SK-N-SH treated with all-trans-retinoic acid at 6 μM for 48 hours (cell line): Measurements from ENCODE around the gene TBC1D2B.

Experiments
- ATAC-seq: fragments of 200-7000 bp; cut with Tn5 transposase; 3 replicates; pipeline ENCODE4 v1.9.1; 2020; ENCODE audit warnings: mild to moderate bottlenecking, moderate library complexity
- ARNTL ChIP-seq: fragments of 450-650 bp; formaldehyde crosslinking; IDR thresholded peaks from 2 replicates; pipeline ENCODE4 v1.5.0; 2020; ENCODE audit warnings: low read depth, mild to moderate bottlenecking, moderate library complexity, borderline replicate concordance
- BACH2 ChIP-seq: fragments of 250-450 bp; sonication (Bioruptor Pico); IDR thresholded peaks from 2 replicates; pipeline ENCODE4 v1.9.0; 2021; ENCODE audit warnings: mild to moderate bottlenecking, borderline replicate concordance
- CSDC2 ChIP-seq: fragments of 250-450 bp; sonication (Bioruptor Pico); IDR thresholded peaks from 2 replicates; pipeline ENCODE4 v1.5.0; 2020; ENCODE audit warnings: mild to moderate bottlenecking, moderate library complexity
- CSRNP3 ChIP-seq: fragments of 250-450 bp; sonication (Bioruptor Pico); IDR thresholded peaks from 2 replicates; pipeline ENCODE4 v1.5.1; 2021; ENCODE audit warnings: mild to moderate bottlenecking, moderate library complexity
- ESRRG ChIP-seq: fragments of 250-450 bp; sonication (Bioruptor Pico); IDR thresholded peaks from 2 replicates; pipeline ENCODE4 v1.6.1; 2021; ENCODE audit warnings: mild to moderate bottlenecking
- PATZ1 ChIP-seq: fragments of 250-450 bp; sonication (Bioruptor Pico); IDR thresholded peaks from 2 replicates; pipeline ENCODE4 v1.8.0; 2020; ENCODE audit warnings: mild to moderate bottlenecking, moderate library complexity, borderline replicate concordance
- POU6F1 ChIP-seq: fragments of 250-450 bp; sonication (Bioruptor Pico); IDR thresholded peaks from 2 replicates; pipeline ENCODE4 v1.8.0; 2021; ENCODE audit warnings: low read depth, mild to moderate bottlenecking, moderate library complexity, borderline replicate concordance
- PPARA ChIP-seq: fragments of 250-450 bp; sonication (Bioruptor Pico); IDR thresholded peaks from 2 replicates; pipeline ENCODE4 v1.5.0; 2020; ENCODE audit warnings: mild to moderate bottlenecking, borderline replicate concordance
- RARB ChIP-seq: fragments of 250-450 bp; sonication (Bioruptor Pico); IDR thresholded peaks from 2 replicates; pipeline ENCODE4 v1.8.0; 2021; ENCODE audit warnings: mild to moderate bottlenecking, moderate library complexity
- SNAI2 ChIP-seq: fragments of 250-450 bp; sonication (Bioruptor Pico); IDR thresholded peaks from 2 replicates; pipeline ENCODE4 v1.5.0; 2020; ENCODE audit warnings: mild to moderate bottlenecking, moderate library complexity
- TCF4 ChIP-seq: fragments of 250-450 bp; sonication (Bioruptor Pico); IDR thresholded peaks from 2 replicates; pipeline ENCODE4 v1.8.0; 2021; ENCODE audit warnings: mild to moderate bottlenecking, moderate library complexity, borderline replicate concordance
- TOX ChIP-seq: fragments of 250-450 bp; sonication (Bioruptor Pico); IDR thresholded peaks from 2 replicates; pipeline ENCODE4 v1.8.0; 2021; ENCODE audit warnings: mild to moderate bottlenecking, moderate library complexity, borderline replicate concordance
- TSHZ2 ChIP-seq: fragments of 250-450 bp; sonication (Bioruptor Pico); IDR thresholded peaks from 2 replicates; pipeline ENCODE4 v1.5.0; 2020; ENCODE audit warnings: mild to moderate bottlenecking, moderate library complexity
- ZC3H10 ChIP-seq: fragments of 250-450 bp; sonication (Bioruptor Pico); IDR thresholded peaks from 2 replicates; pipeline ENCODE4 v1.5.1; 2021; ENCODE audit warnings: mild to moderate bottlenecking, moderate library complexity
- ZFP3 ChIP-seq: fragments of 250-450 bp; sonication (Bioruptor Pico); IDR thresholded peaks from 2 replicates; pipeline ENCODE4 v1.5.0; 2020; ENCODE audit warnings: mild to moderate bottlenecking, moderate library complexity
- ZFP30 ChIP-seq: fragments of 450-650 bp; formaldehyde crosslinking; IDR thresholded peaks from 2 replicates; pipeline ENCODE4 v1.5.0; 2022; ENCODE audit warnings: mild to moderate bottlenecking, moderate library complexity
- ZNF565 ChIP-seq: fragments of 450-650 bp; formaldehyde crosslinking; conservative IDR thresholded peaks from 2 replicates; pipeline ENCODE4 v1.5.0; 2020; ENCODE audit warnings: low read depth, mild to moderate bottlenecking, moderate library complexity
- ZNF70 ChIP-seq: fragments of 450-650 bp; formaldehyde crosslinking; IDR thresholded peaks from 2 replicates; pipeline ENCODE4 v1.5.0; 2020; ENCODE audit warnings: mild to moderate bottlenecking, moderate library complexity
- ZNF8 ChIP-seq: fragments of 450-650 bp; formaldehyde crosslinking; IDR thresholded peaks from 2 replicates; pipeline ENCODE4 v1.5.0; 2020; ENCODE audit warnings: mild to moderate bottlenecking, moderate library complexity

The TBC1D2B gene

GRCh38 chr15:78007964-78008886, 69.3 kb downstream of the TBC1D2B start:
- TF ChIP-seq ZNF8: no peak
- TF ChIP-seq BACH2 (CRISPR knock-in tag): no peak
- no peak for TF ChIP-seq CSDC2
- no peak for TF ChIP-seq TSHZ2 (CRISPR knock-in tag)
- TF ChIP-seq ZFP30 (CRISPR knock-in tag): no peak
- no peak for TF ChIP-seq PATZ1 (CRISPR knock-in tag)
- TF ChIP-seq RARB (CRISPR knock-in tag): no peak
- TF ChIP-seq ESRRG (CRISPR knock-in tag): no peak
- no peak for TF ChIP-seq ZNF565 (CRISPR knock-in tag)
- TF ChIP-seq ZC3H10: no peak
- no peak for TF ChIP-seq ARNTL (CRISPR knock-in tag)

GRCh38 chr15:78007211-78007931, 70.1 kb downstream of the TBC1D2B start:
- TF ChIP-seq ZFP3 (CRISPR knock-in tag) (no peak), ZC3H10 (no peak), PPARA (CRISPR knock-in tag) (no peak), CSRNP3 (no peak), ESRRG (CRISPR knock-in tag) (no peak)
- no peak for ATAC-seq

More at GRCh38 chr15:78007964-78008886, 69.3 kb downstream of the TBC1D2B start:
- ATAC-seq: peak; percentile 88

- no peak for ATAC-seq
- TF ChIP-seq ZNF70 (CRISPR knock-in tag) (no peak), TOX (CRISPR knock-in tag) (no peak), ZNF565 (CRISPR knock-in tag) (no peak), ESRRG (CRISPR knock-in tag) (no peak), TCF4 (CRISPR knock-in tag) (no peak), POU6F1 (CRISPR knock-in tag) (no peak), SNAI2 (CRISPR knock-in tag) (no peak), ARNTL (CRISPR knock-in tag) (no peak), ZFP3 (CRISPR knock-in tag) (no peak), BACH2 (CRISPR knock-in tag) (no peak)
These were observed 70.8 kb downstream of the TBC1D2B start for GRCh38 chr15:78006567-78007205.
